ENCODE data around the gene PERM1. TPM values are rescaled to one million over a fixed set of nuclear protein-coding genes. Genes with fewer than 3 reads are reported as not detected.

Gene PERM1
- total and polyA plus RNA-seq, 2 of the 13 experiments (the other 11 are each of a cell fraction or from before 2014, with no cell fraction given) = 0.04 to 0.29 TPM

DNA sequence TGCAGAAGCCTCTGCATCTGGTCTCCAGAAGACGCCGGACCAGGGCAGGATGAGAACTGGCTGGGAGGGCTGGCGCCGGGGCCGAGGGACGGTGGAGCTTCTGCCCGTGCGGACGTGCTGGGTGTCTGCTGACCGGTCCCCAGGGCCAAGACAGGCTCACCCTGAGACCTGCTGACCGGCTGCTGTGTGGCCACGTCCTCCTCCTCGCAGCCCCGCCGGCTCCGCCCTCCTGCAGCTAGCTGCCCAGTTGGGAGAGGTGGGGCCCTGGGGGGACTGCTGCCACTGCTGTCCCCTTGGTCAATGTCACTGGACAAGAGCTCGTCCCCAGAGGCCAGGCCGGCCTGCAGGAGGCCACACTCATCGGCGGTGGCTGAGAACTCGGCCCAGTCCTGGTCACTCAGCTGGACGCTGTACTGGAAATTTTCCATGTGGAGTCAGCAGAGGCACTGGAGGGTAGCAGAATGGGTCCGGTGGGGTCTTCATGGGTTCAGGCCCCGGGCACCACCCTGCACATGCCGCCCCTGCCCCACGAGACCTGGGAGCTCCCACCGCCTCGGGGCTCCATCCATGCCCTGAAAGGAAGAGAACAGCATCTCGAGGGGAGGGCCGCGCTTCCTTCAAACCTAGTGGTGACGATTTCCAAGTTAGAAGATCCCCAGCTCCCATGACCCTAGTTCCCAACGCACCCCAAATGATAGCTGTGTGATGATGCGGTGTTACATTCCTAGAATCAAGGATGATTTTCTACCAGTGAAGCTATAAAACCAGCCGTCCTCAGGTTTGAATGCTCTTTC lies 1.1 kb downstream of the PERM1 start (continued):
- TF ChIP-seq, protein P1, sequence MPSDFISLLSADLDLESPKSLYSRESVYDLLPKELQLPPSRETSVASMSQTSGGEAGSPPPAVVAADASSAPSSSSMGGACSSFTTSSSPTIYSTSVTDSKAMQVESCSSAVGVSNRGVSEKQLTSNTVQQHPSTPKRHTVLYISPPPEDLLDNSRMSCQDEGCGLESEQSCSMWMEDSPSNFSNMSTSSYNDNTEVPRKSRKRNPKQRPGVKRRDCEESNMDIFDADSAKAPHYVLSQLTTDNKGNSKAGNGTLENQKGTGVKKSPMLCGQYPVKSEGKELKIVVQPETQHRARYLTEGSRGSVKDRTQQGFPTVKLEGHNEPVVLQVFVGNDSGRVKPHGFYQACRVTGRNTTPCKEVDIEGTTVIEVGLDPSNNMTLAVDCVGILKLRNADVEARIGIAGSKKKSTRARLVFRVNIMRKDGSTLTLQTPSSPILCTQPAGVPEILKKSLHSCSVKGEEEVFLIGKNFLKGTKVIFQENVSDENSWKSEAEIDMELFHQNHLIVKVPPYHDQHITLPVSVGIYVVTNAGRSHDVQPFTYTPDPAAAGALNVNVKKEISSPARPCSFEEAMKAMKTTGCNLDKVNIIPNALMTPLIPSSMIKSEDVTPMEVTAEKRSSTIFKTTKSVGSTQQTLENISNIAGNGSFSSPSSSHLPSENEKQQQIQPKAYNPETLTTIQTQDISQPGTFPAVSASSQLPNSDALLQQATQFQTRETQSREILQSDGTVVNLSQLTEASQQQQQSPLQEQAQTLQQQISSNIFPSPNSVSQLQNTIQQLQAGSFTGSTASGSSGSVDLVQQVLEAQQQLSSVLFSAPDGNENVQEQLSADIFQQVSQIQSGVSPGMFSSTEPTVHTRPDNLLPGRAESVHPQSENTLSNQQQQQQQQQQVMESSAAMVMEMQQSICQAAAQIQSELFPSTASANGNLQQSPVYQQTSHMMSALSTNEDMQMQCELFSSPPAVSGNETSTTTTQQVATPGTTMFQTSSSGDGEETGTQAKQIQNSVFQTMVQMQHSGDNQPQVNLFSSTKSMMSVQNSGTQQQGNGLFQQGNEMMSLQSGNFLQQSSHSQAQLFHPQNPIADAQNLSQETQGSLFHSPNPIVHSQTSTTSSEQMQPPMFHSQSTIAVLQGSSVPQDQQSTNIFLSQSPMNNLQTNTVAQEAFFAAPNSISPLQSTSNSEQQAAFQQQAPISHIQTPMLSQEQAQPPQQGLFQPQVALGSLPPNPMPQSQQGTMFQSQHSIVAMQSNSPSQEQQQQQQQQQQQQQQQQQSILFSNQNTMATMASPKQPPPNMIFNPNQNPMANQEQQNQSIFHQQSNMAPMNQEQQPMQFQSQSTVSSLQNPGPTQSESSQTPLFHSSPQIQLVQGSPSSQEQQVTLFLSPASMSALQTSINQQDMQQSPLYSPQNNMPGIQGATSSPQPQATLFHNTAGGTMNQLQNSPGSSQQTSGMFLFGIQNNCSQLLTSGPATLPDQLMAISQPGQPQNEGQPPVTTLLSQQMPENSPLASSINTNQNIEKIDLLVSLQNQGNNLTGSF (CRISPR knock-in tag; IDR thresholded peaks at IDR 0.05) = no peak
- TF ChIP-seq, protein P2, sequence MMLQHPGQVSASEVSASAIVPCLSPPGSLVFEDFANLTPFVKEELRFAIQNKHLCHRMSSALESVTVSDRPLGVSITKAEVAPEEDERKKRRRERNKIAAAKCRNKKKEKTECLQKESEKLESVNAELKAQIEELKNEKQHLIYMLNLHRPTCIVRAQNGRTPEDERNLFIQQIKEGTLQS (CRISPR knock-in tag; IDR thresholded peaks at IDR 0.05) = no peak
- TF ChIP-seq, protein P3, sequence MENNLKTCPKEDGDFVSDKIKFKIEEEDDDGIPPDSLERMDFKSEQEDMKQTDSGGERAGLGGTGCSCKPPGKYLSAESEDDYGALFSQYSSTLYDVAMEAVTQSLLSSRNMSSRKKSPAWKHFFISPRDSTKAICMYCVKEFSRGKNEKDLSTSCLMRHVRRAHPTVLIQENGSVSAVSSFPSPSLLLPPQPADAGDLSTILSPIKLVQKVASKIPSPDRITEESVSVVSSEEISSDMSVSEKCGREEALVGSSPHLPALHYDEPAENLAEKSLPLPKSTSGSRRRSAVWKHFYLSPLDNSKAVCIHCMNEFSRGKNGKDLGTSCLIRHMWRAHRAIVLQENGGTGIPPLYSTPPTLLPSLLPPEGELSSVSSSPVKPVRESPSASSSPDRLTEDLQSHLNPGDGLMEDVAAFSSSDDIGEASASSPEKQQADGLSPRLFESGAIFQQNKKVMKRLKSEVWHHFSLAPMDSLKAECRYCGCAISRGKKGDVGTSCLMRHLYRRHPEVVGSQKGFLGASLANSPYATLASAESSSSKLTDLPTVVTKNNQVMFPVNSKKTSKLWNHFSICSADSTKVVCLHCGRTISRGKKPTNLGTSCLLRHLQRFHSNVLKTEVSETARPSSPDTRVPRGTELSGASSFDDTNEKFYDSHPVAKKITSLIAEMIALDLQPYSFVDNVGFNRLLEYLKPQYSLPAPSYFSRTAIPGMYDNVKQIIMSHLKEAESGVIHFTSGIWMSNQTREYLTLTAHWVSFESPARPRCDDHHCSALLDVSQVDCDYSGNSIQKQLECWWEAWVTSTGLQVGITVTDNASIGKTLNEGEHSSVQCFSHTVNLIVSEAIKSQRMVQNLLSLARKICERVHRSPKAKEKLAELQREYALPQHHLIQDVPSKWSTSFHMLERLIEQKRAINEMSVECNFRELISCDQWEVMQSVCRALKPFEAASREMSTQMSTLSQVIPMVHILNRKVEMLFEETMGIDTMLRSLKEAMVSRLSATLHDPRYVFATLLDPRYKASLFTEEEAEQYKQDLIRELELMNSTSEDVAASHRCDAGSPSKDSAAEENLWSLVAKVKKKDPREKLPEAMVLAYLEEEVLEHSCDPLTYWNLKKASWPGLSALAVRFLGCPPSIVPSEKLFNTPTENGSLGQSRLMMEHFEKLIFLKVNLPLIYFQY (CRISPR knock-in tag; IDR thresholded peaks at IDR 0.05; ENCODE audit: borderline replicate concordance) = no peak
- no peak for TF ChIP-seq ZNF768 (CRISPR knock-in tag; IDR thresholded peaks at IDR 0.05)
- peak; percentile 32; the same call in 1 of the 2 replicates for TF ChIP-seq ZNF350 (CRISPR knock-in tag; IDR thresholded peaks at IDR 0.05; ENCODE audit: borderline replicate concordance, low read depth)
- TF ChIP-seq ZFP90 (CRISPR knock-in tag; IDR thresholded peaks at IDR 0.05; ENCODE audit: borderline replicate concordance) = no peak
- TF ChIP-seq ZNF296 (CRISPR knock-in tag; conservative IDR thresholded peaks at IDR 0.05) = peak; percentile 93
- peak; percentile 82; the same call in 1 of the 2 replicates for TF ChIP-seq ZFP37 (CRISPR knock-in tag; IDR thresholded peaks at IDR 0.05; ENCODE audit: borderline replicate concordance)
- TF ChIP-seq ZBTB38 (CRISPR knock-in tag; IDR thresholded peaks at IDR 0.05) = peak; percentile 54; the same call in 1 of the 2 replicates
- TF ChIP-seq HNRNPL (IDR thresholded peaks at IDR 0.05; ENCODE audit: low read depth, low read length) = peak; percentile 55; the same call in 1 of the 2 replicates
- TF ChIP-seq, protein P4, sequence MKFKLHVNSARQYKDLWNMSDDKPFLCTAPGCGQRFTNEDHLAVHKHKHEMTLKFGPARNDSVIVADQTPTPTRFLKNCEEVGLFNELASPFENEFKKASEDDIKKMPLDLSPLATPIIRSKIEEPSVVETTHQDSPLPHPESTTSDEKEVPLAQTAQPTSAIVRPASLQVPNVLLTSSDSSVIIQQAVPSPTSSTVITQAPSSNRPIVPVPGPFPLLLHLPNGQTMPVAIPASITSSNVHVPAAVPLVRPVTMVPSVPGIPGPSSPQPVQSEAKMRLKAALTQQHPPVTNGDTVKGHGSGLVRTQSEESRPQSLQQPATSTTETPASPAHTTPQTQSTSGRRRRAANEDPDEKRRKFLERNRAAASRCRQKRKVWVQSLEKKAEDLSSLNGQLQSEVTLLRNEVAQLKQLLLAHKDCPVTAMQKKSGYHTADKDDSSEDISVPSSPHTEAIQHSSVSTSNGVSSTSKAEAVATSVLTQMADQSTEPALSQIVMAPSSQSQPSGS (CRISPR knock-in tag; IDR thresholded peaks at IDR 0.05) = no peak
- no peak for TF ChIP-seq RFXAP (CRISPR knock-in tag; IDR thresholded peaks at IDR 0.05; ENCODE audit: borderline replicate concordance)
- 0 out of 2 replicates have a peak, but pooled peaks have one; percentile 47 for TF ChIP-seq ZNF543 (CRISPR knock-in tag; IDR thresholded peaks at IDR 0.05)
- TF ChIP-seq MYC (CRISPR knock-in tag; IDR thresholded peaks at IDR 0.05; ENCODE audit: borderline replicate concordance) = 0 out of 2 replicates have a peak, but pooled peaks have one; percentile 10
- no peak for TF ChIP-seq ZFP1 (CRISPR knock-in tag; IDR thresholded peaks at IDR 0.05)
- no peak for TF ChIP-seq KLF9 (CRISPR knock-in tag; IDR thresholded peaks at IDR 0.05; ENCODE audit: low read depth)
- TF ChIP-seq NCOA1 (CRISPR knock-in tag; IDR thresholded peaks at IDR 0.05) = no peak
- no peak for TF ChIP-seq ZNF720 (CRISPR knock-in tag; IDR thresholded peaks at IDR 0.05)
- no peak for TF ChIP-seq ZNF749 (CRISPR knock-in tag; IDR thresholded peaks at IDR 0.05; ENCODE audit: borderline replicate concordance)
